HG03520 (cell line): ENCODE results near the gene MGAM2.
"Not testable (repeated sequence)": the region's sequence is repeated elsewhere in the genome, so short reads cannot be mapped to it uniquely, and the experiment has no call there.

Experiments used
- ATAC-seq: cut with Tn5 transposase; IDR thresholded peaks from one replicate; pipeline ENCODE4 v1.9.1; 2021; ENCODE audit warnings: mild to moderate bottlenecking, moderate library complexity; ENCODE audit not compliant: unreplicated experiment

The MGAM2 gene

DNA sequence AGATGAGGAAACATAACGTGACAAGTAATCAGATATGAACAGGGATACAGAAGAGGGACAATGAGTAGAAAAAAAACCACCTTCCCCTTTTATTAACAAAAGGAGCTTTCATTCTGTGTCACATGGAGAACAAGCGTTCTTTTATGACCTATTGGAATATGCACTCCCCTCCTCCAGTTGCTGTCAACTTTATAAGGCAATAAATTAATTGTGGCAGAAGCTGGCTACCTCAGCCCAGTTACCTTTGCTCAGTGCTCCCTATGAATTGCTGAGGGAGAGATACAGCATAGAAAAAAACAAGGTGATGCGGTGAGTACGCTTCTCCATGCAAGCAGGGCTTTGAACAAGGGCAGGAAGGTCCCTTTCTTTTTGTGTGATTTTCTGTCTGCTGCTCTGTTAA, at the start of gene MGAM2:
MGAM2 (plus strand) TSS at position 220 of the 400 bp plus-strand sequence. CDS start 5,156 bp downstream, outside the sequence.
- ATAC-seq, result no peak

DNA sequence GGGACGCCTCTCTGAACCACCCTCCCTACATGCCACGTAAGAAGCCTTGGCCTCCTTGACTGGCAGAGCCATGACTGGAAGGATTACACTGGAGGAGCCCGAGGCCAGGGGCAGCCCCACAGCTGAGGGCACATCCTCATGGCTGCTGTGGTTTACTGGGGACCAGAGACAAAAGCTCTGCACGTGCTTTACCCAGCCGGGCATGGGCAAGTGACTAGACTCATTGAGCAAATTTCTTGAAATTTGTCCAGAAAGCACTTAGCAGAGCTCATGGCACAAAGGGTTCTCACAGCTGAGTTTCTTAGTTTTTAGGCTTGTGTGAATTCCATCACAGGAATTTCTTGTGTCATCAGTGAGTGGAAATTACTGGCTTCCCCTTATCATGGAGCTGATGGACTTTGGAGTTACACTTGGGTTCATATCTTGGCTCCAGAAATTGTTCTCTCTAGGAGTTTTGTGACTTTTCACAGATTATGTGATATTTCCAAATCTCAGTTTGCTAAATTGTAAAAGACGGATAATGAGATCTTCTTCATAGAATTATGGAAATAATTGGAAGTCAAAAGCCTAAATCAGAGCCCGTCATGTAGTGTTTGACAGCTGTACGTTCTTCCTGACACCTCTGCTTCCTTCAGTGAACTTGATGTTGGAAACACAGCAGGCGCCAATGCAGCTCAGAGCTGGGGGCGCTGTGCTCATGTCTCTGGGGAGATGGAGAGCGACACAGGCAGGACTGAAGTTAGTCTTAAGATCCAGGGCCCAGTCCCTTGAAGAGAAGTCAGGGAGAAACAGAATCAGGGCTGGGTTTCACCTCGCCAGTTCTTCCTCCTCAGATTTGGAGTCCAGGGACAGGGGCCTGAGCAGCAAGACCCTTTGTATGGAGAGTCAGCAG, 47.7 kb upstream of the MGAM2 start:
- no peak for ATAC-seq

DNA sequence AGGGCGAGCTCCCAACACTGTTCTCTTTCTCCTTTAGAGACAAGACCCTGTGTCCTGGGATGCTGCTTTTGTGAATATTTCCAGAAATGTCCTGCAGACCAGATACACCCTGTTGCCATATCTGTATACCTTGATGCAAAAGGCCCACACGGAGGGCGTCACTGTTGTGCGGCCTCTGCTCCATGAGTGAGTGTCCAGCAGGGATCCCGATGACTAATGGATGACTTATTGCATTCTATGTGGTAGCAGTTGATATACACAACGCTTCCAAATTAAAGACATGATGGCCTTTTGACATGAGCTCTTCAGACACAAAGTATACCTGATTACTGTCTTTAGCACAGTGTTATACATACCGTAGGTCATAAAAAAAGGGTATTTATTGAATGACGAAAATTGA, 45.0 kb upstream of the MGAM2 start:
- ATAC-seq, result no peak

DNA sequence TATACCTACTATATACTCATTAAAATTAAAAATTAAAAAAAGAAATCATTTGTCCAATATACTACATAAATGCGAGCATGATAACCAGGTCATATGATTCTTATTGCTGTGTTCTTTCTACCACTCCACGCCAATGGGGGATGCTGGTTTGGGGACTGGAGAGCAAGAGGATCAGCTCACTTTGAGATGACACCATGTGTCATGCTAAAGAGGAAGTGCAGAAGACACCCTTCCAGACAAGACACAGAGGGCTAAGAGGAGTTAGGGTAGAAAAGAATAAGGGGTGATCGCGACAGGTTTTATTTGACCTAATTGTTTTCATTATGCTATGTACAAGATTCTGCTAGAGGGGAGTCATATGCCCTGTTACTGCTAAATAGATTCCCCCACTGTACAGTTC, 33.8 kb upstream of the MGAM2 start:
- ATAC-seq, result no peak

DNA sequence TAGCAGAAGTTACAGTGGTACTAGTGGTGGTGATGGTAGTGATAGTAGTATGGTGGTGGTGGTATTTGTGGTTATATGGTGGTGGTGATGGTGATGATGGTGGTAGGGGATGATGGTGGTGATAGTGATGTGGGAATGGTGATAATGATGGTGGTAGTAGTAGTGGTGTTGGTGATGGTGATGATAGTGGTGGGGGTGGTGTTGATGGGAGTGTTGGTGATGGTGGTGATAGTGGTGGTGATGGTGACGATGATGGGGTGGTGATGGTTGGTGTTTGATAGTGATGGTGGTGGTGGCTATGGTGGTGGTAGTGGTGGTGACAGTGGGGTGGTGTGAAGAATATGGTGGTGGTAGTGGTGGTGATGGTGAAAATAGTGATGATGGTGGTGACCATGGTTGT, 27.9 kb upstream of the MGAM2 start:
- no peak for ATAC-seq

DNA sequence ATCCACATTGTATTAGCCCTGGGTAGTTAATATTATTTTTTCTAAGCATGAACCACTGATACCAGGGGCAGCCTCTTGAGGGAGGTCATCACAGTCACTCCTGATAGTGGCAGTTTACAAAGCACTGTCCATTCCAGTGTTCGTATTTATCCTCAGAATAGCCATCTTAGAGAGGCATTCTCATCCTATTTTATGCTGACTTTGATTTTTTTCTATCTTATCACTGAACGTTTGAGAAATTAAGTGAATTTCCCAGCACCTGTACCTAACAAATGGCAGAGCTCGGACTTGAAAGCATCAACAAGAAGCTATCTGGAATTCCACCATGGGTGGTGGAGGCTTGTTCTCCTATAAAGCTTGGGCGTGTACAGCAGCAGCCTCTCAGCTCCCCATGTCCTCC, 26.1 kb upstream of the MGAM2 start:
- ATAC-seq, result no peak

DNA sequence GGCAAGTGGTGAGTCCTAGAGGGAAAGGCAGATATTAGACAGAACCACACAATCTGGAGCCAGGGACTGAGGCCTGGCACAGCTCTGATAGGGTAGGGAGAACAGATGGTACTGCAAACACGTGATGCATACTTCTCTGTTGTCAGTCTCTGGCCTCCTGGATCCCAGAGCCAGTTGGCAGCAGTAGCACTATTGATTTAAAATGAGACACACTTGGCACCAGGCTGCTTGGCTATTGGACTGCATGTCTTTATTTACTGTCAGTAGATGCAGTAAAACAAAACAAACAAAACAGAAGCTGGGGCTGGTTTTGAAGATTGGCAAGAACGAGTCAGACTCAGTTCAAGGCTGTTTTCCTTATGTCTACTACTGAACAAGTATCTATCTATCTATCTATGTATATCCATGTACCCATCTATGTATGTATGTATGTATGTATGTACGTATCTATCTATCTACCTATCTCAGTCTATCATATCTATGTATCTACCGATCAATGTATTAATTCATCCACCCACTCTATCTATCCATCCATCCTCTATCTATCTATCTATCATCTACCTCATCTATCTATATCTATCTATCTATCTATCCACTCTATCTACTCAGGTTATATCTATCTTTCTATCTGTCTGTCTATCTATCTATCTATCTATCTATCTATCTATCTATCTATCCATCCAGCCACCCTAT, 23.4 kb upstream of the MGAM2 start:
- no peak for ATAC-seq

DNA sequence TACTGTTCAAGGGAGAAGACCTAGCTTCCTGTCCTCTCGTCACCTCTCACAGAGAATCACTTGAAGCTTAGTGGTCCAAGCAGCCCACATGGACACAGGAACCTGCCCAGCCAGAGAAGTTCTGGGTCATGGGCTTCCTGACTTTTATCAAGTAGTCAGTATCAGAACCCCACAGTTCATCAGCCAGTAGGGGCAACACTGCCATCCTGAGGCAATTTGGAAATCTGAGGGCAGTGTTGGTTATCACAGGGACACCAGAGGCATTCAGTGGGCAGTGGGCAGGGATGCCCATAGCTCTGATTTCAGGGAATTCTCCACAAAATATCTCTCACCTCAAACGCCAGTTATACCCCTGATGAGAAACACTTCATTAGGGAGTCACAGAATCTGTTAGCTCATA, 22.5 kb upstream of the MGAM2 start:
- ATAC-seq, result no peak

DNA sequence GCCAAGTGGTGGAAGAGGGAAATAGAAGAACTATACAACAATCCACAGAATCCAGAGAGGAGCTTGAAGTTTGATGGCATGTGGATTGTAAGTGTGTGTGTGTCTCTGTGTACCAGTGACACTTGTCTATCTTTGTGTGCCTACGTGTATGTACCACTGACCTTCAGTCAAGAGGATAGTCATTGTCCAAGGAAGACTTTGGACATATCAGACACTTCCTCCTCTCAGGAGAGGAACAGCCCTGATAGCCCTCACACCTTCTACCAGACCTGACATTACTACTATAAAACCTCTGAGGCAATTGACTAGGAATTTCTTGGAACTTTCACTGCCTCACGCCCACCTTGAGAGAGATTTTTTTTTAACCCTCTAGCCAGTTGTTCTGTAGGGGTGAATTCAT, 19.6 kb upstream of the MGAM2 start:
- ATAC-seq, result no peak

DNA sequence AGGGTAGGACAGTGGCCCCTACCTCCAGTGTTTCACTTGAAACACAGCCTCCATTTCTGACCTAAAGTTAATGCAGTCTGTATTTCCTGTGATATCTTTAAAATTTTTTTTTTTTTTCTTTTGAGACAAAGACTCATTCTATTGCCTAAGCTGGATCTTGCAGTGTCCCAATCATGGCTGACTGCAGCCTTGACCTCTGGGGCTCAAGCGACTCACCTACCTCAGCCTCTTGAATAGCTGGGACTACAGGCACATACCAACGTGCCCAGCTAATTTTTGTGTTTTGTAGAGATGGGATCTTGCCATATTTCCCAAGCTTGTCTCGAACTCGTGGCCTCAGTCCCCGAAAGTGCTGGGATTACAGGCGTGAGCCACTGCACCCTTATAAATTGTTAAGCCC, 16.7 kb upstream of the MGAM2 start:
- no peak for ATAC-seq

DNA sequence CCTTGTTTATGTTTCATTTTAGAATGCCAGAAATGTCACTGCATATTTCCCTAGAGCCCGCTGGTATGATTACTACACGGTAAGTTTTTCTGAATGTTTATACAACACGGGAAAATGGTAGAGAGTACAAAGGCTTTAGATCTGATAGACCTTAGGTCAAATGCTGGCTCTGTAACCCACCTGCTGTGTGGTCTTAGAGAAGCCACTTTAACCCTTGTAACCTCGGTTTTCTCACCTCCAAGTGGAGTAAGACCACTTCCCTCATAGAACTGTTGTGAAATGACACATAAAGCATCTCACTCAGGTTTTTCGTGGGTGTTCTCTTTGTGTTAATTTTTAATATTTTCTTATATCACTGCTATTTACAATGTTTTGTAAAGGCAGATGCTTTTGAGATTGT, 13.9 kb upstream of the MGAM2 start:
- ATAC-seq, result no peak

DNA sequence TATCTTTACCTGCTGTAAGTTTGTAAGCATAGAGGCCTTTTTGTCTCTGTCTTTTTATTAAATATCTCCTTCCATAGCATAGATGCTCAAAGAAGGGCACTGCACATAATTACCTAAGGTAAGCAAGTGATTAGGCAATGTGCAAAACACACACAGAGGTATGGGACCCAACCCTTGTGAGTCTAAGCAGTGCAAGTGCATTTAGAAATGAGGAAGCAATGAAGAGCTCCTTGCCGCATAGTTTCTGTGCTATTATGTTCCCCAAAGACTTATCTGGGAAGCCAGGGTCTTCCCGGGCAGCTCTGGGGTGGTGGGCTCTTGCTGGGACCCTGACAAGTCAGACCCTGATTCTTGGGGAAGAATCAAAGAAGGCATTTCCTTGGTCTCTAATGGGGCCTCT, 13.5 kb upstream of the MGAM2 start:
- no peak for ATAC-seq

DNA sequence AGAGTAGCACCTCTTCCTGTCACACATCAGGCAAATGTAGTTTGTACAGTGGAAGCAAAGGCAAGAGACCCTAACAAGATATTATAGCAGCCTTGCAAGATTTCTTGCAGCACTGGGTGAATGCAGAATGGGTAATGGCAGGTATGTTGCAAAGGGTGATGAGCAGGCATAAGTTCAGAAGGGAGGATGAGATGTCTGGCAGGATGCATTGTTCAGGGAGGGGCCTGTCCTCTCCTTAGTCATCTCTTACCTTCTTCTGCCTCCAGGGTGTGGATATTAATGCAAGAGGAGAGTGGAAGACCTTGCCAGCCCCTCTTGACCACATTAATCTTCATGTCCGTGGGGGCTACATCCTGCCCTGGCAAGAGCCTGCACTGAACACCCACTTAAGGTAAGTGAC, 12.2 kb upstream of the MGAM2 start:
- ATAC-seq, result not testable (repeated sequence)

DNA sequence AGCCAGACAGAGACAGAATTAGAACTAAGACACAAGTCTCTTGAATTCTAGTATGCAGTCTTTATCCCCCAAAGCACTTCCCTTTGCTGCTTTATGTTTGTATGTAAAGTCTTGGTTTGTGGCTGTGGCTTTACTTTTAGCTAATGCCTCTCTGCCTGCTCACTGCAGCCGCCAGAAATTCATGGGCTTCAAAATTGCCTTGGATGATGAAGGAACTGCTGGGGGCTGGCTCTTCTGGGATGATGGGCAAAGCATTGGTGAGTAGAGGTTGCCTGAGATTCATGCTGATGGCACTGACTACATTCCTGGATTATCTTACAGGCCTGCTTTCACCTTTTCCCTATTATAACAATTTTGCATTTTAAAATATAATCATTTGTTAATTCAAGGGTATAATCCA, 10.9 kb upstream of the MGAM2 start:
- ATAC-seq, result no peak

DNA sequence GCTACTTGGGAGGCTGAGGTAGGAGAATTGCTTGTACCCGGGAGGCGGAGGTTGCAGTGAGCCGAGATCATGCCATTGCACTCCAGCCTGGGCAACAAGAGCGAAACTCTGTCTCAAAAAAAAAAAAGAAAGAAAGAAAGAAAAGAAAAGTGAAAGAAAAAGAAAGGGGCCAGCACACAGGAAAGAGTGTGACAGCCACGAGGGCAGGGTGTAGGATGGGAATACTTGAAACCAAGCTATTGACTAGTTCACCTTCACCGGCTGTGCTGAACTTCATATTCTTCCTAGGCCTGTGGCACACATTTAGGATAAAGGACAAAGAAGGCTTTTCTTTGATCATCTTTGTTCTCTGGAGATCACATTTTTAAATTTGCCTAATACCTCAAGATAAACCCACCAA, 9.7 kb upstream of the MGAM2 start:
- not testable (repeated sequence) for ATAC-seq

DNA sequence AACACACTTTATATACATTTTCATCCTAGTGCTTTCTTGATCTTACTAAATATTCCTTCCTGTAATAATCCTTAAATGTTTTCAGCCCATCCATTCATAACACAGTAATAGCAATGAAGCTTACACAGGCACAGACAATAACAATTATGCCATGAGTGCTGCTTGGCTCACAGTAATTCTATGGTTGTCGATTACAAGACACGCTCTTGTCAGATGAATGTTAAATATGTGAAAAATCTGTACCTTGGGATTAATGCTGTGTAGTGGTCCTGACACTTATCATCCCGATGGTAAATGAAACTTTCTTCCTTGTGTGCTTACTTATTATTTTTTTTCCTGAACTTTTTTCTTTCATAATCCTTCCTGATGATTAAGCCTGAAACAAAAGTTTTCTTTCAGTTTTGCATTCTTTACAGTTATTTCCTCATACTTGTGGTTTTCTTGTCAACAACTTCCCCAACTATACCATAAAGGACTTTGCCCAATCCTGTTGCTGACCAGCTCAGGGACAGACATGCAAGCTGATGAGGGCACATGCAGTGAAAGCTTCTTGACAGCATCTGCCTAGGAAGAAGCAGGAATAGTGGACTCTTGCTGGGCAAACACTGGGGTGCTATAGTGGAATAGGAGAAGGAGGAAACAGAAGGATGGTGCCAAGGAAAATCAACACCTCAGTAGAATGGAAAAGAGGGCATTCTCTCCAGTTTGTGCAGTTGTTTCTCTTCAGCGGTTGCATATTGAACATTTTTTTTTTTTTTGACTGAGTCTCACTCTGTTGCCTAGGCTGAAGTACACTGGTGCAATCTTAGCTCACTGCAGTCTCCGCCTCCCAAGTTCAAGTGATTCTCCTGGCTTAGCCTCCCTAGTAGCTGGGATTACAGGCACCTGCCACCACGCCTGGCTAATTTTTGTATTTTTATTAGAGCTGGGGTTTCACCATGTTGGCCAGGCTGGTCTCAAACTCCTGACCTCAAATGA, 6.7 kb upstream of the MGAM2 start:
- no peak for ATAC-seq

DNA sequence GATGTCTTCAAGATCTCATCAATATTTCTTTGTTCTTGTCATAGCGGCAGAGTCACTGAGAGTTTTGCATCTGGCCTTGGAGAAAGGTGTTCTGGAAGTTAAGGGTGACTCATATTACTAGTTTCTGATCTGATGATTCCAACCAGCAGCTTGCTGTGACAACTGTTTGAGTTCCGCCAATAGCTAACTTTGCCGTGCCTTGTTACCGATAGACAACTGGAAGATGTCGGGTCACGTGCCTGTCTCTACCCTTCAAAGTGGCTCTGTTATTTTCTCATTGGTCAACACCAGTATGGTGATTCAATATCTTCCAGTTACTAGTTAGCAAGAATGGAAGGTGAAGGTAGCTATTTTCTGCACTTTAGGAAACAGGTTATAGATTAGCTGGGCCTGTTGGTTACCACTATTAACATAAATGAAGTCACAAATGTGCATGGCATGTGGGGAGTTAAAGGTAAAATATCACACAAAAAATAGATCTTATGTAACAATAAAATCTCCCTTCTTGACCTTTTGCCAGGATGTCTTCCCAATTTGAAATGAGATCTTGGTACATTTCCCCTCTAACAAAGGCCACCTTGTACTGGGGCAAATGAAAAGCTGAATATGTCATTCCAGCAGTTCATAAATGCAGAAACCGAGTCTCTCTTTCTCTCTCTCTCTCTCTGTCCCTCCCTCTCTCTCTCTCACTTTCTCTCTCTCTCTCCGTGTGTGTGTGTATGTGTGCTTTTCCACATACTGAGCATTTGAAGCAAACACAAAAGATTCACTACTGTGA, 2.6 kb upstream of the MGAM2 start:
- no peak for ATAC-seq

DNA sequence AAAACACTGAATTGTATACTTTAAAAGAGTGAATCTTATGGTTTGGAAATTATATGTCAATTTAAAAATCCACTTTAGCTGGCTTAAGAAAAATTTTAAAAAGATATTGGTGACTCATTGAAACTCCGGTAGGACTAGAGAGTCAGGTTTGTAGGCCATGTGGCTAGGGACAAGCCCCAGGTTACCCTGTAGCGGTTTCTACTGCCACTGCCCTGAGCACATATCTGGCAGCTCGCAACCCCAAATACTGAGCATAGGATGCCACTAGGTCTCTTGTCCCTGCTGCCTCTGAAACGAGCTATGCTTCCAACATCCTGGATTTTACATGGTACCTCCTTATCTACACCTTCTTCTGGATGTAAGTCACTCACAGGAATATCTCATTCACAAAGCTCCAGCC, 1.4 kb upstream of the MGAM2 start:
- ATAC-seq, result no peak

DNA sequence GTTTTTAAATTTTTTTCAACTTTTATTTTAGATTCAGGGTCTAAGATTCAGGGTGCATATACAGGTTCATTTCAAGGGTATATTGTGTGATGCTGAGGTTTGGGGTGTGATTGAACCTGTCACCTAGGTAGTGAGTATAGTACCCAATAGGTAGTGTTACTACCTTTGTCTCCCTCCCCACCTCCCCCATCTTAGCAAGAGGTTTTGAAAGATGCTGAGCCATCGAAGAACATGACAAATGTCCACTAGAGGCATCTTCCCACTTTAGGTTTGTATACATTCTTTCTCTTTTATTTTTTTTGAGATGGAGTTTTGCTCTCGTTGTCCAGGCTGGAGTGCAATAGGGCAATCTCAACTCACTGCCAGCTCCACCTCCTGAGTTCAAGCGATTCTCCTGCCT, 880 bp upstream of the MGAM2 start:
- ATAC-seq, result no peak

DNA sequence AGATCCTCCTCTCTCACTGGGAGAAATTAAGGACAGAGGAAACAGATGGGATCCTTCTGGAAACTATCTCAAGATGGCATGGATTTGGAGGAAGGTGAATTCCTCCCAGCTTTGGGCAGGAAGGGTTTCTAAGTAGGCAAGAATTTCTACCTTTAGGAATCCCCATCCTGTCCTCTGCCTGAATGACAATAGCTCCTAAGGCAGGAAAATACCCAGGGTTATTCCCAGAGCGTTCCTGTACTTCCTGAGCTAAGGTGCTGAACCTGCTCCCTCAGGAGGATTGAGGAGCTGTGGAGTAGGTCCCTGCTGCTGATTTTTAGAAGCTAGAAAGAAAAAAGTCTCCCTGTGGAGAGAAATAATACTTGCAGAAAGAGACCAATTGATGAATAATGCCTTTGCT, 568 bp downstream of the MGAM2 start:
- no peak for ATAC-seq
